A673 (cell line): Measurements from ENCODE around the gene IL17RC. TPM values are rescaled to one million over a fixed set of nuclear protein-coding genes. Genes with fewer than 3 reads are reported as not detected.
A peak's percentile ranks its signal among the peaks of the same experiment; 100 is the strongest.

ENCODE experiments used
- BruUV-seq: library from RNA; stranded (reverse); fragments of 400-500 nt; replicated peaks from 2 replicates; lab custom pipeline; 2021; lab: Mats Ljungman, UMichigan
- CTCF ChIA-PET: fragments of 300-600 bp; sonication (Branson Sonifier 250); formaldehyde crosslinking; loops from one replicate; lab custom pipeline; 2022; ENCODE audit warnings: antibody characterized with exemption; lab: Charles Lee
- POLR2A ChIA-PET: fragments of 300-600 bp; sonication (Branson Sonifier 250); formaldehyde crosslinking; loops from one replicate; lab custom pipeline; 2022; ENCODE audit warnings: antibody characterized with exemption; ENCODE audit not compliant: low non-redundant PET; lab: Charles Lee
- DNase-seq: peaks from one replicate; pipeline ENCODE4 v3.0.0-alpha.2; 2015; ENCODE audit warnings: low spot score
- H3K27ac ChIP-seq: fragments of 200-600 bp; sonication (generic); 2 replicates; pipeline ENCODE4 v1.5.1; 2016; ENCODE audit warnings: mixed run types, low read depth, mild to moderate bottlenecking, mixed read lengths, antibody characterized with exemption, low read length; ENCODE audit not compliant: poor library complexity, severe bottlenecking
- H3K27me3 ChIP-seq: fragments of 200-600 bp; sonication (generic); replicated peaks from 2 replicates; pipeline ENCODE4 v1.6.1; 2017; ENCODE audit warnings: mixed run types, low read depth, mild to moderate bottlenecking, mixed read lengths, antibody characterized with exemption, low read length; ENCODE audit not compliant: insufficient read depth, poor library complexity
- H3K36me3 ChIP-seq: fragments of 200-600 bp; sonication (generic); 2 replicates; pipeline ENCODE4 v1.6.1; 2016; ENCODE audit warnings: mixed run types, mild to moderate bottlenecking, mixed read lengths, antibody characterized with exemption, low read length; ENCODE audit not compliant: insufficient read depth, poor library complexity, severe bottlenecking
- H3K4me1 ChIP-seq: fragments of 200-600 bp; sonication (generic); 2 replicates; pipeline ENCODE4 v1.6.1; 2017; ENCODE audit warnings: mixed run types, mild to moderate bottlenecking, mixed read lengths, antibody characterized with exemption, low read length; ENCODE audit not compliant: insufficient read depth, poor library complexity, severe bottlenecking
- H3K4me3 ChIP-seq: fragments of 200-600 bp; sonication (generic); 2 replicates; pipeline ENCODE4 v1.5.1; 2016; ENCODE audit warnings: low read depth, mixed run types, mild to moderate bottlenecking, mixed read lengths, low read length; ENCODE audit not compliant: poor library complexity, severe bottlenecking
- H3K9me3 ChIP-seq: fragments of 200-600 bp; sonication (generic); 2 replicates; pipeline ENCODE4 v1.6.1; 2016; ENCODE audit warnings: mixed run types, low read depth, mild to moderate bottlenecking, mixed read lengths, antibody characterized with exemption, low read length; ENCODE audit not compliant: poor library complexity, severe bottlenecking
- CTCF ChIP-seq: fragments of 300-800, 200-600 bp; sonication (generic); conservative IDR thresholded peaks from 2 replicates; pipeline ENCODE4 v1.5.1; 2017; ENCODE audit warnings: low read depth, mild to moderate bottlenecking, antibody characterized with exemption, low read length, moderate library complexity, mixed read lengths
- EZH2 ChIP-seq: fragments of 200-600 bp; sonication (generic); IDR thresholded peaks from 2 replicates; pipeline ENCODE4 v1.6.1; 2017; ENCODE audit warnings: borderline replicate concordance, low read depth, mild to moderate bottlenecking, mixed read lengths, antibody characterized with exemption, low read length; ENCODE audit not compliant: poor library complexity, severe bottlenecking
- intact Hi-C: fragments of 100-400 bp; cut with micrococcal nuclease; formaldehyde crosslinking; loops from one replicate; pipeline ENCODE4 v1.10.0; 2022; ENCODE audit not compliant: unreplicated experiment
- total RNA-seq: library from RNA; stranded (reverse); gene quantifications from 2 replicates; pipeline ENCODE4 v1.2.3, GENCODE V29; 2021

IL17RC gene
- total RNA-seq, 1 experiment from 2014 or later, result 9.3 TPM

GRCh38 chr3:9918261-9919038 is 1.6 kb downstream of the IL17RC start:
- DNase-seq, result no peak
- Histone ChIP-seq H3K4me1 (peaks cover 29% of the 10 kb centered on the region), H3K9me3 (no peaks in the 10 kb centered on the region), H3K4me3 (no peak overlapping the region), H3K27me3 (no peaks in the 10 kb centered on the region), H3K36me3 (no peaks in the 10 kb centered on the region), H3K27ac (no peak overlapping the region)
- TF ChIP-seq EZH2, result no peak
- TF ChIP-seq CTCF, result no peak
- ChIA-PET POLR2A (no interaction called here), CTCF (no interaction called here)
- intact Hi-C loops, result no loop called here
- no TSS peak for BruUV-seq

GRCh38 chr3:9928158-9928557 is 11.3 kb downstream of the IL17RC start:
- ChIA-PET CTCF (no interaction called here), POLR2A (no interaction called here)
- DNase-seq, result no peak
- no peaks in the 10 kb centered on the region for H3K27me3 ChIP-seq
- H3K4me3 ChIP-seq, result no peak overlapping the region
- no peaks in the 10 kb centered on the region for H3K36me3 ChIP-seq
- H3K9me3 ChIP-seq, result no peaks in the 10 kb centered on the region
- BruUV-seq, result no TSS peak
- TF ChIP-seq CTCF, result no peak
- no peak for TF ChIP-seq EZH2
- intact Hi-C loops, result no loop called here
- H3K27ac ChIP-seq, result no peak overlapping the region
- H3K4me1 ChIP-seq, result peaks cover 2% of the 10 kb centered on the region

GRCh38 chr3:9930804-9931418 is 14.0 kb downstream of the IL17RC start:
- no peaks in the 10 kb centered on the region for H3K27me3 ChIP-seq
- DNase-seq, result peak; percentile 22
- TF ChIP-seq CTCF (peak; percentile 25; the same call in 1 of the 2 replicates), EZH2 (no peak)
- H3K36me3 ChIP-seq, result no peaks in the 10 kb centered on the region
- no peak overlapping the region for H3K4me3 ChIP-seq
- CTCF ChIA-PET, result no interaction called here
- BruUV-seq, result no TSS peak
- no peak overlapping the region for H3K27ac ChIP-seq
- no peaks in the 10 kb centered on the region for H3K9me3 ChIP-seq
- POLR2A ChIA-PET, result no interaction called here
- intact Hi-C loops, result no loop called here
- H3K4me1 ChIP-seq, result peaks cover 15% of the 10 kb centered on the region
